Stimulated activated CD8-positive, alpha-beta memory T cell treated with anti-CD3 and anti-CD28 coated beads, Interleukin-7, amount 100 ng/mL, for 48 hours (primary cell): ENCODE measurements around the gene CDKAL1.
"Not testable (repeated sequence)": the region's sequence is repeated elsewhere in the genome, so short reads cannot be mapped to it uniquely, and the experiment has no call there.

Source experiments
- DNase-seq, 2 donors: peaks; one replicate each; pipeline ENCODE4 v3.0.0-alpha.2; 2020; ENCODE audit warnings: low read depth in 1 of 2; ENCODE audit errors: extremely low read depth in 1 of 2

CDKAL1 gene

GRCh38 chr6:21049148-21049547 lies 514.9 kb downstream of the CDKAL1 start:
- no peak for DNase-seq

- DNase-seq = no peak
Observed at GRCh38 chr6:21049572-21049971, 515.3 kb downstream of the CDKAL1 start.

GRCh38 chr6:21050935-21051334 lies 516.7 kb downstream of the CDKAL1 start:
- DNase-seq = no peak

- DNase-seq = no peak
Observed at GRCh38 chr6:21051777-21052176, 517.5 kb downstream of the CDKAL1 start.

- no peak for DNase-seq
Observed at GRCh38 chr6:21053612-21054011, 519.4 kb downstream of the CDKAL1 start.

- not testable (repeated sequence) for DNase-seq
Observed at GRCh38 chr6:21055480-21055879, 521.2 kb downstream of the CDKAL1 start.

- DNase-seq = no peak
Observed at GRCh38 chr6:21061892-21062291, 527.6 kb downstream of the CDKAL1 start.

- no peak for DNase-seq
Observed at GRCh38 chr6:21064756-21065340, 530.6 kb downstream of the CDKAL1 start.

- DNase-seq = no peak
Observed at GRCh38 chr6:21067521-21067920, 533.3 kb downstream of the CDKAL1 start.

GRCh38 chr6:21070620-21071019 lies 536.4 kb downstream of the CDKAL1 start:
- DNase-seq = no peak

GRCh38 chr6:21071780-21072468 lies 537.7 kb downstream of the CDKAL1 start:
- no peak for DNase-seq

- no peak for DNase-seq
Observed at GRCh38 chr6:21073318-21073839, 539.1 kb downstream of the CDKAL1 start.

- DNase-seq = no peak
Observed at GRCh38 chr6:21074484-21074883, 540.2 kb downstream of the CDKAL1 start.

- no peak for DNase-seq
Observed at GRCh38 chr6:21075986-21076385, 541.7 kb downstream of the CDKAL1 start.

- no peak for DNase-seq
Observed at GRCh38 chr6:21078497-21078896, 544.2 kb downstream of the CDKAL1 start.

- DNase-seq = no peak
Observed at GRCh38 chr6:21079468-21080048, 545.3 kb downstream of the CDKAL1 start.

GRCh38 chr6:21080221-21080620 lies 546.0 kb downstream of the CDKAL1 start:
- DNase-seq = no peak

- no peak for DNase-seq
Observed at GRCh38 chr6:21082091-21082490, 547.8 kb downstream of the CDKAL1 start.

GRCh38 chr6:21083708-21084107 lies 549.5 kb downstream of the CDKAL1 start:
- no peak for DNase-seq

- no peak for DNase-seq
Observed at GRCh38 chr6:21084656-21085055, 550.4 kb downstream of the CDKAL1 start.

GRCh38 chr6:21085211-21085610 lies 551.0 kb downstream of the CDKAL1 start:
- DNase-seq = no peak

- no peak for DNase-seq
Observed at GRCh38 chr6:21085643-21086042, 551.4 kb downstream of the CDKAL1 start.
